Skeletal muscle tissue (tissue), 2 donors: ENCODE measurements around the gene GYS1. TPM values are rescaled to one million over a fixed set of nuclear protein-coding genes. Genes with fewer than 3 reads are reported as not detected.

Source experiments
- small RNA-seq: library from RNA; depleted of rRNA; stranded (forward); fragments of <200 nt; gene quantifications from one replicate; pipeline ENCODE3, GENCODE V24; 2014
- total RNA-seq: library from RNA; depleted of rRNA; stranded (reverse); fragments of >200 nt; gene quantifications from one replicate; pipeline ENCODE4 v1.2.3, GENCODE V29; 2014

Gene GYS1
- total RNA-seq, 1 donor from 2014 or later: 42.8 TPM

Small RNA genes within 50 kb of the gene (small RNA-seq; reads per million reads assigned to genes)
- gene AC026803.1: not detected
- not detected for gene MIR6798

Other genes starting within 250 kb of the GYS1 start
- gene IZUMO1, start 246.4 kb downstream of the GYS1 start, total RNA-seq: 0.52 TPM
- 1.0 TPM for gene FUT1, start 240.7 kb downstream of the GYS1 start, total RNA-seq
- not detected for gene FGF21, start 237.8 kb downstream of the GYS1 start, total RNA-seq
- gene BCAT2, start 182.3 kb downstream of the GYS1 start, total RNA-seq: 13.6 TPM
- gene HSD17B14, start 156.8 kb downstream of the GYS1 start, total RNA-seq: 0.52 TPM
- gene PLEKHA4, start 124.7 kb downstream of the GYS1 start, total RNA-seq: 14.1 TPM
- 26.1 TPM for gene PPP1R15A, start 120.9 kb downstream of the GYS1 start, total RNA-seq
- not detected for gene TULP2, start 94.6 kb downstream of the GYS1 start, total RNA-seq
- 107 TPM for gene NUCB1, start 93.0 kb downstream of the GYS1 start, total RNA-seq
- not detected for gene DHDH, start 59.6 kb downstream of the GYS1 start, total RNA-seq
- gene BAX, start 38.4 kb downstream of the GYS1 start, total RNA-seq: 20.4 TPM
- gene FTL, start 28.0 kb downstream of the GYS1 start, total RNA-seq: 470 TPM
- gene RUVBL2, start 578 bp upstream of the GYS1 start, total RNA-seq: 101 TPM
- gene LHB, start 23.8 kb upstream of the GYS1 start, total RNA-seq: not detected
- not detected for gene CGB3, start 31.0 kb upstream of the GYS1 start, total RNA-seq
- gene CGB2, start 38.6 kb upstream of the GYS1 start, total RNA-seq: not detected
- gene CGB1, start 43.6 kb upstream of the GYS1 start, total RNA-seq: not detected
- not detected for gene CGB5, start 50.5 kb upstream of the GYS1 start, total RNA-seq
- gene CGB8, start 55.8 kb upstream of the GYS1 start, total RNA-seq: not detected
- 0.52 TPM for gene CGB7, start 64.4 kb upstream of the GYS1 start, total RNA-seq
- gene NTF4, start 71.5 kb upstream of the GYS1 start, total RNA-seq: not detected
- gene KCNA7, start 79.4 kb upstream of the GYS1 start, total RNA-seq: 3.7 TPM
- 103 TPM for gene SNRNP70, start 92.1 kb upstream of the GYS1 start, total RNA-seq
- gene LIN7B, start 121.1 kb upstream of the GYS1 start, total RNA-seq: 18.3 TPM
- gene C19orf73, start 125.8 kb upstream of the GYS1 start, total RNA-seq: not detected
- 3.1 TPM for gene PPFIA3, start 126.2 kb upstream of the GYS1 start, total RNA-seq
- gene HRC, start 162.1 kb upstream of the GYS1 start, total RNA-seq: 78.3 TPM
- gene TRPM4, start 164.5 kb upstream of the GYS1 start, total RNA-seq: 5.2 TPM